ENCODE measurements around the gene PCNX1.

- TF ChIP-seq EZH2 (IDR thresholded peaks at IDR 0.05; ENCODE audit: insufficient read depth, poor library complexity, severe bottlenecking) (no peak), EZH2phosphoT487 (IDR thresholded peaks at IDR 0.05; ENCODE audit: insufficient read depth, low read depth) (no peak)
Measured at GRCh38 chr14:71141701-71142374, 234.6 kb downstream of the PCNX1 start.

All from GM23248 (cell line).